ENCODE data around the gene DRC1.

Gene DRC1

DNA sequence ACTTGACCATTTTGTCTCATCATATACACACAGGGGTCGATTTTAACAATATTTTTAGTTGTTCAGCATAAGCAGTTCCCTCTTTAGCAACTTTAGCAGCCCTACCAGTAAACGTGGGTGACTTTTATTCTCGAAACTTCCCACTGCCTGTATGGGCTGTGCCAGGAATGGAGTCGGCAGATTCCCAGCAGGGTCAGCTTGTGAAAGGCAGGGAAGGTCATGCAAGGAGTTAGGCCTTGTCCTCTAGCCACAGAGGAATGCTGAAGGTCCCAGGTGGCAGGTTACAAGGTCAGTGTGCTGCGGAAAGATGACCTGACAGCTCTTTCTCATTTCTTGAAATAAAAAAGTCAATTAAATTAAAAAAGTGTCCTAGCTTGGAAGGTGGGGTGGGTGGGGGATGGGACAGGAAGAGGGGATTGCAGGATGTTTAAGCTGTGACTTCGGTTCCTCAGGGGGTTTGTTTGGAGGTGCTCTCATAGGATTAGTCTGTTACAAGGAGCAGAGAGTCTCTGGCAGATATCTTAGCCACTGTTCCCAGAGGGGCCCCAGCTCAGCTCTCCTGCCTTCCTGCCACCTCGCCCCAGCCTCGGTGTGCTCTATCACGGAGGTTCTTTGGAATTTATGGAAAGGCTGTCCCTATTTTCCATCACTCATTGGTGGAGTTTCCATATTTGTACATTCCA is 21.4 kb downstream of the DRC1 start:
- no peaks in the 10 kb centered on the region for H3K9me3 Mint-ChIP-seq
- DNase-seq (no peak), ATAC-seq (no peak)
- H3K4me1 Mint-ChIP-seq = no peaks in the 10 kb centered on the region
- H3K27ac Mint-ChIP-seq = no peak overlapping the region
- peaks cover 6% of the 10 kb centered on the region for H3K27me3 Mint-ChIP-seq
- no peak overlapping the region for H3K4me3 Mint-ChIP-seq

DNA sequence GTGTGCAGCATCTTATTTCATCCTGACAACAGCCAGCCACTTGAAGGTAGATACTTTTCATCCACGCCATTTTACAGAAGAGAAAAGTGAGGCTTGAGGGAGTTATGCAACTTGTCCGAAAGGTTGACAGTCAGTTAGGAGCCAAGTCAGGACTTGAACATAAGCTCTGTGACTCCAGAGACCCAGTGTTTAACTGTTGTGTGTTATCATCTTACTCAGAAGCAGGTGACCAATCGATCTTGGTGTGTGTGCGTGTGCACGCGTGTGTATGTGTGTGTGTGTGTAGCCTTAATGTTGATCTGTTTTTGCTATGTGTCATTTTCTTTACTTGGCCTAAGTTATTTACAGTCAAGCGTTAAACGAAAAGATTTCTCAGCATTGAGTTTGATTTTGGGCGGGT is 22.0 kb downstream of the DRC1 start:
- Mint-ChIP-seq H3K27me3 (peaks cover 6% of the 10 kb centered on the region), H3K9me3 (no peaks in the 10 kb centered on the region), H3K27ac (no peak overlapping the region), H3K4me3 (no peak overlapping the region), H3K4me1 (no peaks in the 10 kb centered on the region)
- no peak for DNase-seq
- ATAC-seq = no peak

DNA sequence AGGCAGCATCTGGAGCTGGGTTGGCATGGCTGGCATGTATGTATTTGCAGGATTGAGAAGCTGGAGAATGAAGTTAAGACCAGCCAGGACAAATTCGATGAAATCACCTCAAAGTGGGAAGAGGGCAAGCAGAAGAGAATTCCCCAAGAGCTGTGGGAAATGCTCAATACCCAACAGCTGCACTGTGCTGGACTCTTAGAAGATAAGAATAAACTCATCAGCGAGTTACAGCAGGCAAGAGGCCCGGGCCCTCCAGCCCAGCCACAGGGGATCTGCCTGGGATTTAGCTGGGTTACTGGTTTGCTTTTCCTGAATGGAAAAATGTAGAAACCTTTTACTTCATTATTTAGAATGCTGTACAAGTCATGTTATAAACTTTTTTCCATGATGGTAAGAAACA is 22.5 kb downstream of the DRC1 start:
- no peaks in the 10 kb centered on the region for H3K9me3 Mint-ChIP-seq
- ATAC-seq (no peak), DNase-seq (no peak)
- no peak overlapping the region for H3K27ac Mint-ChIP-seq
- H3K4me3 Mint-ChIP-seq = no peak overlapping the region
- peaks cover 6% of the 10 kb centered on the region for H3K27me3 Mint-ChIP-seq
- H3K4me1 Mint-ChIP-seq = no peaks in the 10 kb centered on the region

DNA sequence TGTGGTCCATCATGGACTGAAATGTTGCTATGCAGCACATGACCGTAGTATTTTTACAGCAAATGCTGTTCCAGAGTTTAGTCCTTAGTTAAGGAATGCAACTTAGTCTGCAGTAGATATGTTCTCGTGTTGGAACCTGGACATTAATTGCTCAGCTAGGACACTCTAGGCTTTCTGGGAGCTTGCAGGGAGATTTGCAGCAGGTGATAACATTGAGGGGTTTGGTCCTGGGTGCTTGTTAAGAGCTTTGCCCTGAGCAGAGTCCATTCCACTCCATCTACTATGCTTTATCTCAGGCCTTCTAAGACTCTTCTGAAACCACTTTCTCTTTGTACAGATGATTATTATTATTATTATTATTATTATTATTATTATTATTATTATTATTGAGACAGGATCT is 27.1 kb downstream of the DRC1 start:
- DNase-seq = no peak

DNA sequence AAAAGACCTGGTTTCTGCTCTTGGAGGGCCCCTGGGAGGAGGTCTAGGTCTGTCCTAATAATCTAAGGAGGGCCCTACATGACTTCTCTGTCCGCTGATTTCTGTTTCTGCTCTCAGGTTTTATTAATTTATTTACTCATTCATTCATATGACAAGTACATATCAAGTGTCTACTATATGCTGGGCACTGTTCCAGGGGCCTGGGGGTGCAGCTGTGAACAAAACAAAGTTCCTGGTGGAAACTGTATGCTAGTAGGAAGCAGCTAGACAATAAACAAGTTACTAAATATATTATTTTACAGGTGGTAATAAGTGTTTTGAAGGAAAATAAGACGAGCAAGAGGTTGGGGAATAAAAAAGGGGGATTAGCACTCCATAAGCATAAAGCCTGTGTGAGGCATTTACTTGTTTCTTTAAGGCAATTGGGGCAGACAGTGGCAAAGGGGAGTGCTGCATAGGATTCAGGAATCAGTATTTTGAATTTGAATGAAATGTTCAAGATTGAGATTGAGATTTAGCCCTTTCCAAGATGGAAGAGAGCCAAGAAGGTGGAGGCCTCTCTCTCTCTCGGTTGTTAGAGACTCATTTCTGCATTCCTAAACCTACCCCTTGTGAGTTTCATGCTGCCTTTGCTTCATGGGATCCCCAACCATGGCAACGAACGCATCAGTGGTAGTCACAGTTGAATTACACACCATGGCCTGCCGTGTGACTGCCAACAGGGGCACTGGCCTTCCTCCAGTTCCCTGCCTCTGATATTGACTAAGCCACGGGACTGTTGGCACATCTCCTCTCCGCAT is 28.3 kb downstream of the DRC1 start:
- peaks cover 6% of the 10 kb centered on the region for H3K27me3 Mint-ChIP-seq
- DNase-seq (no peak), ATAC-seq (no peak)
- no peaks in the 10 kb centered on the region for H3K4me1 Mint-ChIP-seq
- H3K27ac Mint-ChIP-seq = no peak overlapping the region
- H3K4me3 Mint-ChIP-seq = no peak overlapping the region
- no peaks in the 10 kb centered on the region for H3K9me3 Mint-ChIP-seq

More for the DNA sequence above, 27.1 kb downstream of the DRC1 start:
- Mint-ChIP-seq H3K4me3 (no peak overlapping the region), H3K27me3 (peaks cover 6% of the 10 kb centered on the region), H3K27ac (no peak overlapping the region), H3K9me3 (no peaks in the 10 kb centered on the region), H3K4me1 (no peaks in the 10 kb centered on the region)
- no peak for ATAC-seq

DNA sequence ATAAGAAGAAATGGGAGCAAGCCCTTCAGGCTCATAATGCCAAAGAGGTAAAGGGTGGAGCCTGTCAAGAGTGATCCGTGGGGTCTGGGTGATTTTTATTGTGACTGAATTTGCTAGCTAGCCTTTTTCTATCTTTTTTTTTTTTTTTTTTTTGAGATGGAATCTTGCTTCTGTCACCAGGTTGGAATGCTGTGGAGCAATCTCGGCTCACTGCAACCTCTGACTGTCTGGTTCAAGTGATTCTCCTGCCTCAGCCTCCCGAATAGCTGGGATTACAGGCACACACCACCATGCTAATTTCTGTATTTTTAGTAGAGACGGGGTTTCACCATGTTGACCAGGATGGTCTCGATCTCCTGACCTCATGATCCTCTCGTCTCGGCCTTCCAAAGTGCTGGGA is 29.1 kb downstream of the DRC1 start:
- H3K27ac Mint-ChIP-seq = no peak overlapping the region
- ATAC-seq = no peak
- H3K4me3 Mint-ChIP-seq = no peak overlapping the region
- H3K4me1 Mint-ChIP-seq = no peaks in the 10 kb centered on the region
- no peak for DNase-seq
- peaks cover 6% of the 10 kb centered on the region for H3K27me3 Mint-ChIP-seq
- H3K9me3 Mint-ChIP-seq = no peaks in the 10 kb centered on the region

DNA sequence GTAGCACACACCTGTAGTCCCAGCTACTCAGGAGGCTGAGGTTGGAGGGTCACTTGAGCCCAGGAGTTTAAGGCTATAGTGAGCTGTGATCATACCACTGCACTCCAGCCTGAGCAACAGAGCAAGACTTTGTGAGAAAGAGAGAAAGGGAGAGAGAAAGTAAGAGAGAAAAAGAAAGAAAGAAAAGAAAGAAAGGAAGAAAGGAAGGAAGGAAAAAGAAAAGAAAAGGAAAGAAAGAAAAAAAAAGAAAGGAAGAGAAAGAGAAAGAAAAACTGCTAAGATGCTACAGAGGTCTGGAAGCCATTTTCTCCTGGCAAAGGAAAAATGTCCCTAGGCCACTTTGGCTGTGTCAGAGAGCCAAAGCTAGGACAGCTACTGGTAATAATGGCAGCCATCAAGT is 30.6 kb downstream of the DRC1 start:
- H3K4me1 Mint-ChIP-seq = no peaks in the 10 kb centered on the region
- DNase-seq (no peak), ATAC-seq (no peak)
- H3K4me3 Mint-ChIP-seq = no peak overlapping the region
- no peak overlapping the region for H3K27ac Mint-ChIP-seq
- no peaks in the 10 kb centered on the region for H3K9me3 Mint-ChIP-seq
- H3K27me3 Mint-ChIP-seq = peaks cover 6% of the 10 kb centered on the region

DNA sequence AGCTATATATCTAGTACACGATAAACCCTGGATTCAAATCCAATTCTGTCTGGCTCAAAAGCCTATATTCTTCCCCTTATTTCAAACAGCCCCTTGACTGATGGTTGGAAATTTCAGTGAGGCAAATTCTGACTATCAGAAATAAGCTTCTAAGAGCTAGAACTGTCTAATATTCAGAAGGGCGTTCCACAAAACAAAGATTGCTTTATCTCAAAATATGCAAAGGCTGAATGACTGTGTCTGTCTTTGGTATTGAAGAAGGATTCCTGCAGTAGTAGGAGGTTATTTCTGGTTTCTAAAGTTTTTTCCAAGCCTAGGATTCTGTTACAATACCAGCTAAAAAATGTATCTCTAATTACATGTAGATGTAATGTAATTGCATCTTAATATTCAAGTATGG is 31.1 kb downstream of the DRC1 start:
- Mint-ChIP-seq H3K4me3 (no peak overlapping the region), H3K27ac (no peak overlapping the region), H3K27me3 (peaks cover 2% of the 10 kb centered on the region), H3K9me3 (no peaks in the 10 kb centered on the region), H3K4me1 (no peaks in the 10 kb centered on the region)
- DNase-seq = no peak
- no peak for ATAC-seq

DNA sequence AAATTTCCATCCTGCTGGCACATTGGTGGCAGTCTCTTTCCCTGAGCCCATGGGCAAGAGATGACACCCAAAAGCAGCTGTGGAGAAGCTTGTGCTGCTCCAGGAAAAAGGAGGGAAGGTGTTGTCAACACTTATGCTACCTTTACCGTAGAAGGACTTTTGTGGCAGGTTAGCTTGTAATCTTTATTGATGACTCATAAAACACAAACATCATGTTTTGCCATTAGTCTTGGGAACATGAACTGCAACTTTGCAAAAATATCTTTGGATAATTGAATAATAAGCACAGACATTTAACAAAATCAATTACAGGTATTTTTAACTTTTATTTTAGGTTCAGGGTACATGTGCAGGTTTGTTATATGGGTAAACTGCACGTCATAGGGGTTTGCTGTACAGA is 33.4 kb downstream of the DRC1 start:
- Mint-ChIP-seq H3K9me3 (no peaks in the 10 kb centered on the region), H3K4me1 (no peaks in the 10 kb centered on the region), H3K27me3 (peaks cover 10% of the 10 kb centered on the region), H3K4me3 (no peak overlapping the region), H3K27ac (no peak overlapping the region)
- ATAC-seq (no peak), DNase-seq (no peak)

DNA sequence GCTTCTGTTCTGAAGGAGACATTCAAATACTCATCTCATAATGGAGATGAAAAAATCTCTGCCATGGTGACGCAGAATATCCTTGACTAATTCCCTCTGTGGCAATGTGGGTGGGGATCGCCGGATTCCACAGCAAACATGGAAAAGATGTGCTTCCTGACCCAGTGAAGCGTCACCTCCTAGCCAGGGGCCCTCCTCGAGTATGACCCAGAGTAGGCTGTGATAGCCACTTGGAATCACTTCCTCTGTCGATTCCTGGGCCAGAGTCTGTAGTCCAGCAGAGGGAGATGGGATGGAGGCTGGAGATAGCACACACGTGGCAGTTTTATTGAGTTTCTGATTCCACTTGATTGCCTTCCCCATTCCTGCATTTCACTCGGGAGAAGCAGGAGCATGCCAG is 36.8 kb downstream of the DRC1 start:
- no peak for ATAC-seq
- no peak for DNase-seq
- Mint-ChIP-seq H3K27ac (no peak overlapping the region), H3K4me1 (no peaks in the 10 kb centered on the region), H3K9me3 (no peaks in the 10 kb centered on the region), H3K27me3 (peaks cover 10% of the 10 kb centered on the region), H3K4me3 (no peak overlapping the region)

DNA sequence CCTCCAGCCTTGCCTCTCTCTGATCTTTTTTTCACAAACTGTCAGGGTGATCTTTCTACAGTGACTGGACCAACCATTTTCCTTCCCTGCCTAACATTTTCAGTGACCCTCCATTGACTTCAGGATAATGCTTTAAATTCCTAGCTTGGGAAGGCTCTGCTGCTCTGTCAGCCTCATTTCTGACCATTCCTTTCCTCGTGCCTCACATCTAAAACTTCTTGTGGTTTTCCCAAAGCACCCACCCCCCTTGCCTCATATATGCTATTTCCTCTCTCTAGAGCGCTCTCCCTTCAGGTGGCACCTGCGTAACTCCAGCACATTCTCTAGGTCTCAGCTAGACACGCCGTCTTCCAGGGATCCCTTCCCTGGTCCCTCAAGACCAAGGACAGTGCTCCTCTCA is 37.2 kb downstream of the DRC1 start:
- H3K27ac Mint-ChIP-seq = no peak overlapping the region
- H3K9me3 Mint-ChIP-seq = no peaks in the 10 kb centered on the region
- H3K4me3 Mint-ChIP-seq = no peak overlapping the region
- no peaks in the 10 kb centered on the region for H3K4me1 Mint-ChIP-seq
- ATAC-seq = no peak
- no peak for DNase-seq
- peaks cover 10% of the 10 kb centered on the region for H3K27me3 Mint-ChIP-seq

DNA sequence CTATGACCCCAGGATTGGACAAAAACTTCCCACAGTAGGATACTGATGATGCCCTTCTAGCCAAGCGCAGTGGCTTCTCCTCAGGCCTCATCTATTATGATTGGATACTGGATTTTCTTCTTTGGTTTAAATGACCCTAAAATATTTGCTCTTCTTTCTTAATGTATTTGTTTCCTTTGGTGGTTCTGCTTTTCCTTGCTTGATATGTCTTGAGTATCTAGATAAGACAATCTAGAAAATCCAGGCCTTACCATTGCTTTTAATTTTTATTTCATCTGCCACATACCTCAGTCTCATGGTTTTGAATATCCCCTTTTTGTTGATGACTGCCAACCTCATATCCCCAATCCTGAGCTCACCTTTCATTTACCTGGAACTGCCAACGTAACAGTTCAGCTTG is 40.6 kb downstream of the DRC1 start:
- Mint-ChIP-seq H3K4me1 (no peaks in the 10 kb centered on the region), H3K9me3 (no peaks in the 10 kb centered on the region), H3K4me3 (no peak overlapping the region), H3K27ac (no peak overlapping the region), H3K27me3 (peaks cover 10% of the 10 kb centered on the region)
- DNase-seq (no peak), ATAC-seq (no peak)

DNA sequence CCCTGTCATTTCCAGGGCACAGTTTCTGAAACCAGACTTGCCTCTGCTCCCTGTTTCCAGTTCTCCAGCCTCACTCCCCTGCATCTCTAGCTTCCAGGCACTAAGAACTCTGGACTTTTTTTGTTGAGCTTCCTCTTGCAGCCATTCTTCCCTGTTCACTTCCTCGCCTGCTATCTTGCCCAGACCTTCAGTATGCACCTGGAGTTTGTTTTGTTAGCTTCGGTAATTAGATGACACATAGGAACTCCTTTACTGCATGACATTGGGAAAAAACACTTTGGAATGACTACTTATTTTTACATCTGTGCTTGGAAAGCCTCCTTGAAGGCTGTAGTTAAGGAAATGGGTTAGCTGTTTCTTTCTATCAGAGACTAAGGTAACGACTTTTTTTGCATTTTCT is 41.0 kb downstream of the DRC1 start:
- DNase-seq (no peak), ATAC-seq (no peak)
- Mint-ChIP-seq H3K4me3 (no peak overlapping the region), H3K4me1 (no peaks in the 10 kb centered on the region), H3K9me3 (no peaks in the 10 kb centered on the region), H3K27me3 (peaks cover 10% of the 10 kb centered on the region), H3K27ac (no peak overlapping the region)

DNA sequence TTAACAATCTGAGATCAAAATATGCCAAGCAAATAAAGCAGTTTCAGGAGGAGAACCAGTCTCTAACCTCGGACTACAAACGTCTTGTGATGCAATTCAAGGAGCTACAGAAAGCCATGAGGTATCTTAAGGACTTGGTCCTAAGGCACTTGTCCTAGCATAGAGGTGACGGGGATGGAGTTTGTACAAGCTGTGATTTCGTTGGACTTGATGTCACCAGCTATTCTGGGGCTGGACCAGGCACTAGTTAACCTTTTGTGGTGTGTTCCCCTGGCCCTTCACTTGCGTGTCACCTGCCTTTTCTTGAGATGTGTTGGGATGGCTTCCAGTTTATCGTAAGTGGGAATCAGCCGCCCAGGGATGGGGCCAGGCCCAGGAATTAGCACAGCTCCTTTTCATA is 42.5 kb downstream of the DRC1 start:
- H3K4me3 Mint-ChIP-seq = no peak overlapping the region
- H3K27ac Mint-ChIP-seq = no peak overlapping the region
- no peaks in the 10 kb centered on the region for H3K4me1 Mint-ChIP-seq
- peaks cover 3% of the 10 kb centered on the region for H3K27me3 Mint-ChIP-seq
- DNase-seq = no peak
- ATAC-seq = no peak
- no peaks in the 10 kb centered on the region for H3K9me3 Mint-ChIP-seq

DNA sequence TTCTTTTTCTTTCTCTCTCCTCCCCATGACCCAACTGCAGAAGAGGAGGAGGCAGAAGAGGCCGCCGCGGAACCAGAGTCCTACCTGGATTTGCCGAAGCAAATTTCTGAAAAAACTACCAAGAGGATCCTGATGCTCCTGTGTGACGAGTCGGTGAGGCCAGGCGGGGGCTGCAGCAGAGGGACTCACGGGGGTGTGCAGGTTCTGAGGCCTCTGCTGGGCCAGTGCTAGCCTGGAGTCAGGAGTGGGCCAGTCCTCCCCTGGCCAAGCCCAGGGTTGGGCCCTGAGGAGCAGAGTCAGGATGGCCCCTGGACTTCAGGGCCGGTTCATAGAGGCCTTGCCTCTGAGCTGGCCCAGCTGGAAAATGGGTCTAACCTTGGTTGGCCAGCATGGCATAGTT is 46.9 kb downstream of the DRC1 start:
- Mint-ChIP-seq H3K9me3 (no peaks in the 10 kb centered on the region), H3K27ac (no peak overlapping the region), H3K27me3 (no peaks in the 10 kb centered on the region), H3K4me3 (no peak overlapping the region), H3K4me1 (no peaks in the 10 kb centered on the region)
- ATAC-seq = no peak
- DNase-seq = no peak

DNA sequence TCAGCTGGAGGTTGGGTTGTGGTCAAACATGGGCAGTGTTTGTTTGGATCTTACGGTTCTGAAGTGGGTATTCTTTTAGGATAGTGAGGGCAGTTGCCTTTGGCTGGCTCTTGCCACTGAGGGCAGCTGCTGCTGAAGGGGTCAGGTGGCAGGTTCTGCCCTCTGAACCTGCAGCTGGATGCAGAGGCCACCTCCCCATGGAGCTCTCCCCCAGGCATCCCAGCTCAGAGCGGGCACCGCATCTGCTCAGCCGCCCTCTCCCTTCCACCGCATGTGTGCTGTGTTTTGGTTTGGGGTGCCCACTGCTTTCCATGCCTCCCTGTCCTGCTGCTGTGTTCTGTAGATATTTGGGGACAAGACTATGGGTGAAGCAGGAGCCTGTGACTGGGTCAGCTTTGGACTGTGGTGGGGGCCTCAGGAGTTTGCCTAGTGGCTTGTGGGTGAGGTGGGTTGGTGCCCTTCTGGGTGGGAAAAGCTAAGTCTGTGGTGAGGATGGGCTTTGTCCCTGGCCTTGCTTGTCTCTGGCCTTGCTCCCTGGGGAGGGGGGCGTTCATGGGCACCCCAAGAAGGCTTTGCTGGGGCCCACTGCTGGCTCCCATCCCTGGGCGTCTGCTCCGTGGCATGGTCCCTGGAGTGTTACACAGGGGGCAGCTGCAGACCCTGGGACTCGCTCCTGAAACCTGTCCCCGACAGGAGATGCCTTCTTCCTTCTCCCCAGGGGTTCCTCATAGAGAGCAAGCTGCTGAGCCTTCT is 47.7 kb downstream of the DRC1 start:
- H3K27me3 Mint-ChIP-seq = no peaks in the 10 kb centered on the region
- ATAC-seq (no peak), DNase-seq (no peak)
- H3K4me3 Mint-ChIP-seq = no peak overlapping the region
- H3K27ac Mint-ChIP-seq = no peak overlapping the region
- no peaks in the 10 kb centered on the region for H3K9me3 Mint-ChIP-seq
- H3K4me1 Mint-ChIP-seq = no peaks in the 10 kb centered on the region
